ENCODE results near the gene VNN1. TPM values are rescaled to one million over a fixed set of nuclear protein-coding genes. Genes with fewer than 3 reads are reported as not detected.

VNN1 gene
- total and polyA plus RNA-seq, 11 donors = 0.29 to 2.2 (median 0.49) TPM

DNA sequence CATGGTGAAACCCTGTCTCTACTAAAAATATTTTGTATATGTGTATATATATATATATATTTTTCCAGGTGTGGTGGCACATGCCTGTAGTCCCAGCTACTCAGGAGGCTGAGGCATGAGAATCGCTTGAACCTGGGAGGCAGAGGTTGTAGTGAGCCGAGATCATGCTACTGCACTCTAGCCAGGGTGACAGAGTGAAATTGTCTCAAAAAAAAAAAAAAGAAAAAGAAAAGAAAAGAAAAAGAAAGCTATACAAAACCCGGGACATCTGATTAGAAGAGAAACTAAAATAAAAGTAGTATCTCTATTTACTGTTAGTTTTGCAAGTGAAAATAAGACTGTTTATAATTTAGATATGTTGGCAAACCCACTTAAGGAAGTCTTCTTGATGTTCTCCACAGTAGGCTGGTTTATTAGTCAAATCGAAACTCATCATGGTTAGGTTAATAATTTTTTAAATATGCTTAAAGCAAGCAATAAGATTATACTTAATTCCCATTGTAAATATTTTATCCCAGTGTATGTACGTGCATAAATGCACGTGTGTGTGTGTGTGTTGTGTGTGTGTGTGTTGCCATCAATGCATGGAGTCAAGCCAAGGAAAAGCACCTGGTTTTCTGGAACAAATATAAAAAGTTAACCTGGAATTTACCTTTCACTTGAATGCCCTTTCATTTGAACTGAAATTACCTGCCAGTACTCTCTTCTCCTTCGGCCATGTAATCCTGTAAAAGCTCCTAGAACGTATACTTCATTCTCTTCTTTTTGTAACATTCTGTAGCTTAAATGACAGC is 36.8 kb upstream of the VNN1 start:
- Histone ChIP-seq H3K36me3 (no peaks in the 10 kb centered on the region), H3K4me1 (peaks cover 0 to 37% (median 0%) of the 10 kb centered on the region in 12 donors), H3K4me3 (no peak overlapping the region), H3K27me3 (no peaks in the 10 kb centered on the region), H3K27ac (peak overlapping the region in 1 of 12 donors; percentile 79), H3K9me3 (no peaks in the 10 kb centered on the region)
- intact Hi-C loops (cut with DNase I) = no loop called here
- 79 to 82% (median 82%) methylated on average over 8 of the region's 8 CpGs for whole genome bisulfite sequencing, 4 donors
- DNase-seq (no peak), ATAC-seq (no peak)
- TF ChIP-seq POLR2A (IDR thresholded peaks at IDR 0.05) = no peak
- TF ChIP-seq, protein P1, sequence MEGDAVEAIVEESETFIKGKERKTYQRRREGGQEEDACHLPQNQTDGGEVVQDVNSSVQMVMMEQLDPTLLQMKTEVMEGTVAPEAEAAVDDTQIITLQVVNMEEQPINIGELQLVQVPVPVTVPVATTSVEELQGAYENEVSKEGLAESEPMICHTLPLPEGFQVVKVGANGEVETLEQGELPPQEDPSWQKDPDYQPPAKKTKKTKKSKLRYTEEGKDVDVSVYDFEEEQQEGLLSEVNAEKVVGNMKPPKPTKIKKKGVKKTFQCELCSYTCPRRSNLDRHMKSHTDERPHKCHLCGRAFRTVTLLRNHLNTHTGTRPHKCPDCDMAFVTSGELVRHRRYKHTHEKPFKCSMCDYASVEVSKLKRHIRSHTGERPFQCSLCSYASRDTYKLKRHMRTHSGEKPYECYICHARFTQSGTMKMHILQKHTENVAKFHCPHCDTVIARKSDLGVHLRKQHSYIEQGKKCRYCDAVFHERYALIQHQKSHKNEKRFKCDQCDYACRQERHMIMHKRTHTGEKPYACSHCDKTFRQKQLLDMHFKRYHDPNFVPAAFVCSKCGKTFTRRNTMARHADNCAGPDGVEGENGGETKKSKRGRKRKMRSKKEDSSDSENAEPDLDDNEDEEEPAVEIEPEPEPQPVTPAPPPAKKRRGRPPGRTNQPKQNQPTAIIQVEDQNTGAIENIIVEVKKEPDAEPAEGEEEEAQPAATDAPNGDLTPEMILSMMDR (IDR thresholded peaks at IDR 0.05) = no peak

DNA sequence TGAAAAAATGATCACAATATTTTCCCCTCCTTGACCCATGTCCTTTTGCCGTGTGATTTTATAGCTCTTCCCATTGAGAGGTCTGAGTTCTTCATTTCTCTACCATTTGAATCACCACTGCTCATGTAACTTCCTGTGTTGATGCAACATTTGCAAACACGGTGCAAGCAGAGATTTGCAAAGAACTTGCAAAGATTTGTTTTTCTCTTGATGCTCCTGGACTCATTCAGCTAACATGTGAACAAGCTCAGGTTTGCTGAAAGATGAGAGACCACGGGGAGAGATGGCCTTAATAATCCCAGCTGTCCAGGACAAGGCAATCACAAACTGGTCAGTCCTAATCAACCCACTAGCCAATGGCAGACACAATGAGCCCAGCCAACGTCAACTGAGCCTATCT is 35.3 kb upstream of the VNN1 start:
- Histone ChIP-seq H3K4me3 (no peak overlapping the region), H3K9me3 (no peaks in the 10 kb centered on the region), H3K4me1 (peaks cover 0 to 37% (median 0%) of the 10 kb centered on the region in 12 donors), H3K27me3 (no peaks in the 10 kb centered on the region), H3K36me3 (no peaks in the 10 kb centered on the region), H3K27ac (peak overlapping the region in 2 of 12 donors; percentile 9 to 79)
- ATAC-seq = peak in 2 of 4 donors; percentile 41 to 42
- no peak for TF ChIP-seq POLR2A (IDR thresholded peaks at IDR 0.05)
- TF ChIP-seq, protein P1 (IDR thresholded peaks at IDR 0.05) = no peak
- WGBS, 4 donors = 58 to 67% (median 61%) methylated on average over 4 of the region's 4 CpGs
- intact Hi-C loops (cut with DNase I) = no loop called here
- DNase-seq = no peak

DNA sequence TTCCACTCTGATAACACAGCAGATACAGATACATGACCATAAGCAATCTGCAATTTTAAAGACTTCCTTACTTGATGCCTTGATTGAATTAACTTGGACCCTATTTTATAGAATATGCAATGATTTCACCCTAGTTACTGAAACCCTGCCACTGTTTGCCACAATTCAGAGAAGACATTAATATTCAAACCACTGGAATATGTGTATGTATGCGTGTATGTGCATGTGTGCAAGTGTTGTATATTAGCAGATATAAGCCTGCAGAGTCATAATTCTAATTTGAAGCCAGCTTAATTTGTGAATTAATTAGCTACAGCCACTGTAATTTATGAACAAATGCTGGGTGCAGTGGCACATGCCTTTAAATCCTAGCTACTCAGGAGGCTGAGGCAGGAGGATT is 34.6 kb upstream of the VNN1 start:
- ATAC-seq (no peak), DNase-seq (no peak)
- Histone ChIP-seq H3K4me1 (peaks cover 0 to 37% (median 0%) of the 10 kb centered on the region in 12 donors), H3K9me3 (no peaks in the 10 kb centered on the region), H3K4me3 (no peak overlapping the region), H3K27me3 (no peaks in the 10 kb centered on the region), H3K36me3 (no peaks in the 10 kb centered on the region), H3K27ac (peak overlapping the region in 1 of 12 donors; percentile 79)
- no peak for TF ChIP-seq POLR2A (IDR thresholded peaks at IDR 0.05)
- TF ChIP-seq, protein P1 (IDR thresholded peaks at IDR 0.05) = no peak
- WGBS, 4 donors = 92 to 100% (median 93%) methylated on average over 1 of the region's 1 CpG
- intact Hi-C loops (cut with DNase I) = no loop called here

DNA sequence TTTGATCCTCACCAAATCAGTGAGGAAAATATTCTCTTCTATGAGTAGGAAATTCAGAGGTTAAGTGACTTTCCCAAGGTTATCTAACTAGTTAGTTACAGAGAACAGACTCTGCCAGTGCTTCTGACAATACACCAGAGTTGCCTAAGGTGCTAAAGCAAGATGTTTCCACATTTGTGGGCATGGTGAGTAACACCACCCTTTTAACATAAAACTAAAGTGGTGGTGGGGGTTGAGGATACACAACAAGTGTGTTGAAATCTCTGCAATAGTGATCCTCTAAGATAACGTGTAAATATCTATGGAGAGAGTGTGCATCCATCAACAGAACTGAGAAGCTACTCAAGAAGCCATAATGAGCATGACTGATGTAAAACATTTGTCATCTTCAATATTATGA is 32.2 kb upstream of the VNN1 start:
- intact Hi-C loops (cut with DNase I) = no loop called here
- no peaks in the 10 kb centered on the region for H3K9me3 ChIP-seq
- WGBS, 4 donors = 55 to 71% (median 66%) methylated on average over 1 of the region's 1 CpG
- ATAC-seq = peak in 1 of 4 donors; percentile 29
- no peaks in the 10 kb centered on the region for H3K36me3 ChIP-seq
- H3K4me3 ChIP-seq = no peak overlapping the region
- no peaks in the 10 kb centered on the region for H3K27me3 ChIP-seq
- DNase-seq = no peak
- H3K4me1 ChIP-seq = peaks cover 0 to 37% (median 0%) of the 10 kb centered on the region in 12 donors
- H3K27ac ChIP-seq = no peak overlapping the region
- no peak for TF ChIP-seq POLR2A (IDR thresholded peaks at IDR 0.05)
- TF ChIP-seq, protein P1 (IDR thresholded peaks at IDR 0.05) = no peak

Data from heart left ventricle (tissue), 16 donors.